Central memory CD8-positive, alpha-beta T cell (primary cell): Measurements from ENCODE around the gene ISCA2.

Experiments used
- ATAC-seq: fragments of 150-1000 bp; cut with Tn5 transposase; replicated peaks from 2 replicates; pipeline ENCODE4 v1.10.0; 2022; ENCODE audit warnings: mild to moderate bottlenecking, moderate FRiP score, moderate number of reproducible peaks; ENCODE audit not compliant: poor library complexity, severe bottlenecking; ENCODE audit errors: extremely low read depth
- DNase-seq, 2 donors: peaks; one replicate each; pipeline ENCODE4 v3.0.0; 2021; ENCODE audit warnings: low spot score in 2 of 2
- H3K27ac Mint-ChIP-seq: one replicate; pipeline ENCODE4 v1.8.0; 2022; ENCODE audit warnings: low read depth, mild to moderate bottlenecking, moderate library complexity, mixed read lengths
- H3K27me3 Mint-ChIP-seq: one replicate; pipeline ENCODE4 v1.8.0; 2022; ENCODE audit warnings: mixed read lengths
- H3K36me3 Mint-ChIP-seq: one replicate; pipeline ENCODE4 v1.8.0; 2022; ENCODE audit warnings: mild to moderate bottlenecking, moderate library complexity, mixed read lengths; ENCODE audit not compliant: insufficient read depth
- H3K4me1 Mint-ChIP-seq: one replicate; pipeline ENCODE4 v1.8.0; 2022; ENCODE audit warnings: mixed read lengths
- H3K4me3 Mint-ChIP-seq: one replicate; pipeline ENCODE4 v1.8.0; 2022; ENCODE audit warnings: mild to moderate bottlenecking, moderate library complexity, mixed read lengths
- H3K9me3 Mint-ChIP-seq: one replicate; pipeline ENCODE4 v1.8.0; 2022; ENCODE audit warnings: mixed read lengths

ISCA2 gene

DNA sequence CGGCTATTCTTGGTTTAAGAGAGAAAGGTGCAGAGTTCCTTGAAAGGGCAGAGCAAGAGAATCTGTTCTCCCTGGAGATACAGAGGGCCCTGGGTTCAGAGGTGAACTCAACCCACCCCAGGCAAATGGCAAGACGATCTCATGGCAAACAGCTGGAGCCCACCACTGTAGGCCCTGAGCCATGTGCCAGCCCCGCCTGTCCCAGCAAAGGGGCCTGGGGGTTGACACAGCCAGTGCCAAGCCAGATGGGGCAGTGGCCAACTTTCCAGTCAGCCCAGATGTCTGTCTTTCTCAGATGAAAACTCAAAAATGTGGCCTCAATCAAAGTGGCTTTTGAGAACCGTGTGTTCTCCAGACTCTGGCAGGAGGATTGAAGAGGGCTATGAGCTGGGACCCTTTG, 51.8 kb downstream of the ISCA2 start:
- no peak for DNase-seq
- no peaks in the 10 kb centered on the region for H3K4me1 Mint-ChIP-seq
- no peak for ATAC-seq
- no peak overlapping the region for H3K4me3 Mint-ChIP-seq
- H3K27me3 Mint-ChIP-seq = peaks cover 18% of the 10 kb centered on the region
- H3K9me3 Mint-ChIP-seq = no peaks in the 10 kb centered on the region
- no peak overlapping the region for H3K27ac Mint-ChIP-seq
- peaks cover 1% of the 10 kb centered on the region for H3K36me3 Mint-ChIP-seq

GRCh38 chr14:74546416-74546815, 52.9 kb downstream of the ISCA2 start:
- Mint-ChIP-seq H3K4me3 (no peak overlapping the region), H3K9me3 (no peaks in the 10 kb centered on the region), H3K36me3 (peaks cover 1% of the 10 kb centered on the region), H3K27ac (no peak overlapping the region), H3K27me3 (peaks cover 18% of the 10 kb centered on the region), H3K4me1 (no peaks in the 10 kb centered on the region)
- ATAC-seq (no peak), DNase-seq (no peak)
